ENCODE results near the gene GALNT7. TPM values are rescaled to one million over a fixed set of nuclear protein-coding genes. Genes with fewer than 3 reads are reported as not detected.
A peak's percentile ranks its signal among the peaks of the same experiment; 100 is the strongest.

The GALNT7 gene
- polyA plus RNA-seq, 1 of the 3 experiments (the other 2 are of a cell fraction), result 14.8 TPM

DNA sequence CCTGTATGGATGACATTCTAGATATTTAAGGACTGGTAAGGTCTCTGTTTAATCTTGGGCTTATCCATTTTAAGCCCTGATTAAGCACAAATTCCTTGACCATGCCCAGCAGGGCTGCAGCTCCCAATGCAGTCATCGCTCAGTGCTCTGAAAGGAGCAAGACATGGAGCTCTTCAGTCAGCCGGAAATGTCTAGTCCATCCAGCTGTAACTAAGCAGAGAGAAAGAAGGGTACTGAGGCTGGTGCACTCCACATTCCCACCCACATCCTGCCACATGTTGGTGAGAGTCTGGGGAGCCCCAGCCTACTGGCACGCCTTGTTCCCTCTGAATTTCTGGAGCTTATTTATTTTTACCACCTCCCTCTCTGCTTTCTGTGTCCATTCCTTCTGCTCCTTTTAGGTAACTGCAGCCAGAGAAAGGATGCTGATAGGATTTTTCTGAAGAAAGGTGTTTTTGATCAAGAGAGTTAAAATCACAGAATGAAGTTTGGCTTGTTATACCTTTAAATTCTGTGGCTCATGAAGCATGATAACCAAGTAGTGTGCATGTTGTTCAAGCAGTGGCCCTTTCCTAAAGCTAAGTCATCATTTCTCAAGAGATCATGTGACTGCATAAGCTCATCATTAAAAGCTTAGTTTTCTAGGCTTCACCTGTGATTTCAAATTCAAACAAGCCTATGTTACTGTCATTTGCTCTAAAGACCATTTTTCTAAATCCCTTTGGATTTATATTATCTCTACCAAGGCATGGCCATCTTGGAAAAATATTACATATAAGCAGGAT is 74.0 kb downstream of the GALNT7 start:
- POLR2A ChIA-PET, result no interaction called here
- DNase-seq, result no peak
- H3K27me3 ChIP-seq (ENCODE audit: insufficient read depth), result no peaks in the 10 kb centered on the region
- H3K4me2 ChIP-seq, result no peak overlapping the region
- TF ChIP-seq, protein P1, sequence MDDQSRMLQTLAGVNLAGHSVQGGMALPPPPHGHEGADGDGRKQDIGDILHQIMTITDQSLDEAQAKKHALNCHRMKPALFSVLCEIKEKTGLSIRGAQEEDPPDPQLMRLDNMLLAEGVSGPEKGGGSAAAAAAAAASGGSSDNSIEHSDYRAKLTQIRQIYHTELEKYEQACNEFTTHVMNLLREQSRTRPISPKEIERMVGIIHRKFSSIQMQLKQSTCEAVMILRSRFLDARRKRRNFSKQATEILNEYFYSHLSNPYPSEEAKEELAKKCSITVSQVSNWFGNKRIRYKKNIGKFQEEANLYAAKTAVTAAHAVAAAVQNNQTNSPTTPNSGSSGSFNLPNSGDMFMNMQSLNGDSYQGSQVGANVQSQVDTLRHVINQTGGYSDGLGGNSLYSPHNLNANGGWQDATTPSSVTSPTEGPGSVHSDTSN (IDR thresholded peaks at IDR 0.05), result no peak
- no peak for TF ChIP-seq MEF2A (IDR thresholded peaks at IDR 0.05; ENCODE audit: borderline replicate concordance, low read depth)
- TF ChIP-seq FOSL2 (IDR thresholded peaks at IDR 0.05; ENCODE audit: borderline replicate concordance, low read depth), result no peak
- TF ChIP-seq, protein P2, sequence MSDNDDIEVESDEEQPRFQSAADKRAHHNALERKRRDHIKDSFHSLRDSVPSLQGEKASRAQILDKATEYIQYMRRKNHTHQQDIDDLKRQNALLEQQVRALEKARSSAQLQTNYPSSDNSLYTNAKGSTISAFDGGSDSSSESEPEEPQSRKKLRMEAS (IDR thresholded peaks at IDR 0.05; ENCODE audit: low read depth), result no peak
- TF ChIP-seq, protein P3, sequence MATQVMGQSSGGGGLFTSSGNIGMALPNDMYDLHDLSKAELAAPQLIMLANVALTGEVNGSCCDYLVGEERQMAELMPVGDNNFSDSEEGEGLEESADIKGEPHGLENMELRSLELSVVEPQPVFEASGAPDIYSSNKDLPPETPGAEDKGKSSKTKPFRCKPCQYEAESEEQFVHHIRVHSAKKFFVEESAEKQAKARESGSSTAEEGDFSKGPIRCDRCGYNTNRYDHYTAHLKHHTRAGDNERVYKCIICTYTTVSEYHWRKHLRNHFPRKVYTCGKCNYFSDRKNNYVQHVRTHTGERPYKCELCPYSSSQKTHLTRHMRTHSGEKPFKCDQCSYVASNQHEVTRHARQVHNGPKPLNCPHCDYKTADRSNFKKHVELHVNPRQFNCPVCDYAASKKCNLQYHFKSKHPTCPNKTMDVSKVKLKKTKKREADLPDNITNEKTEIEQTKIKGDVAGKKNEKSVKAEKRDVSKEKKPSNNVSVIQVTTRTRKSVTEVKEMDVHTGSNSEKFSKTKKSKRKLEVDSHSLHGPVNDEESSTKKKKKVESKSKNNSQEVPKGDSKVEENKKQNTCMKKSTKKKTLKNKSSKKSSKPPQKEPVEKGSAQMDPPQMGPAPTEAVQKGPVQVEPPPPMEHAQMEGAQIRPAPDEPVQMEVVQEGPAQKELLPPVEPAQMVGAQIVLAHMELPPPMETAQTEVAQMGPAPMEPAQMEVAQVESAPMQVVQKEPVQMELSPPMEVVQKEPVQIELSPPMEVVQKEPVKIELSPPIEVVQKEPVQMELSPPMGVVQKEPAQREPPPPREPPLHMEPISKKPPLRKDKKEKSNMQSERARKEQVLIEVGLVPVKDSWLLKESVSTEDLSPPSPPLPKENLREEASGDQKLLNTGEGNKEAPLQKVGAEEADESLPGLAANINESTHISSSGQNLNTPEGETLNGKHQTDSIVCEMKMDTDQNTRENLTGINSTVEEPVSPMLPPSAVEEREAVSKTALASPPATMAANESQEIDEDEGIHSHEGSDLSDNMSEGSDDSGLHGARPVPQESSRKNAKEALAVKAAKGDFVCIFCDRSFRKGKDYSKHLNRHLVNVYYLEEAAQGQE (IDR thresholded peaks at IDR 0.05; ENCODE audit: low read depth, low read length), result no peak
- H4K20me1 ChIP-seq (ENCODE audit: insufficient read depth), result no peaks in the 10 kb centered on the region
- CTCF ChIA-PET, result interaction anchor here (2.2 kb wide), 1 partner anchor 15 kb away, joined by 7 read pairs; no protein-coding TSS in a partner anchor
- no peaks in the 10 kb centered on the region for H3K9me2 ChIP-seq
- no peak overlapping the region for H2AFZ ChIP-seq (ENCODE audit: low read depth)
- H3K9me3 ChIP-seq, result no peaks in the 10 kb centered on the region
- peaks cover 7% of the 10 kb centered on the region for H3F3A ChIP-seq (replicated peaks; ENCODE audit: insufficient read depth)
- H3K4me1 ChIP-seq (ENCODE audit: control insufficient read depth in 1 of 2, insufficient read depth in 2 of 2, low read depth in 1 of 2, low read length in 1 of 2), result peaks cover 0 to 20% of the 10 kb centered on the region in 2 experiments; a peak in 2 of 4 replicates
- peak overlapping the region in 1 of 2 experiments; percentile 42; a peak in 2 of 4 replicates for H3K27ac ChIP-seq (ENCODE audit: low read depth in 2 of 2, low read length in 1 of 2)
- no peaks in the 10 kb centered on the region for H3K36me3 ChIP-seq (replicated peaks in 1 of 2; ENCODE audit: control insufficient read depth in 1 of 2, insufficient read depth in 2 of 2, low read length in 1 of 2)
- WGBS (ENCODE audit: low lambda C conversion rate), result 98% methylated on average over 3 of the region's 3 CpGs
- H3K4me3 ChIP-seq (ENCODE audit: low read depth in 2 of 2, low read length in 1 of 2), result no peak overlapping the region
- H3K79me2 ChIP-seq (ENCODE audit: insufficient read depth), result peaks cover 7% of the 10 kb centered on the region
- no peak overlapping the region for H3K9ac ChIP-seq

DNA sequence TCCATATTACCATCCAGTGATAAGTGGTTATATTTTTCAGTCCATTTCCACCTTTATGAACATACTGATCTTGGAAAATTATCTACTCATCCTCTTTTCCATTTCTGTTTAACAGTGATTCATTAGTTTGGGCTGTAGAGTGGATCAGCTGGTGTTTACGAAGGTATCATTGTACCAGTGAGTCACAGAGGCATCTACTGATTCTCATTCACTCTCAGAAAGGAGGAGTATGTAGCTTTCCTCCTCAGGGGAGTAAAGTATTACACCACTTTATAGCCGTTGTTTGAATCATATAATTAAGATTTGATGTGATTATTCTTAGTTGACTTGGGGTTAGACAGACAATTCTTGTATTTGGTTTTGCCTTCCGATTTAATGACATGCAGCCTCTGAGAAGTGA is 74.7 kb downstream of the GALNT7 start:
- CTCF ChIA-PET, result interaction anchor here (2.2 kb wide), 1 partner anchor 14 kb away, joined by 7 read pairs; no protein-coding TSS in a partner anchor
- no peak for DNase-seq

More for the DNA sequence above, 74.7 kb downstream of the GALNT7 start:
- Histone ChIP-seq H3F3A (replicated peaks; ENCODE audit: insufficient read depth) (peaks cover 7% of the 10 kb centered on the region), H2AFZ (ENCODE audit: low read depth) (no peak overlapping the region), H3K9me3 (no peaks in the 10 kb centered on the region), H3K36me3 (replicated peaks in 1 of 2; ENCODE audit: control insufficient read depth in 1 of 2, insufficient read depth in 2 of 2, low read length in 1 of 2) (no peaks in the 10 kb centered on the region), H3K27ac (ENCODE audit: low read depth in 2 of 2, low read length in 1 of 2) (peak overlapping the region in 1 of 2 experiments; percentile 42; a peak in 2 of 4 replicates), H3K4me2 (no peak overlapping the region), H3K79me2 (ENCODE audit: insufficient read depth) (peaks cover 7% of the 10 kb centered on the region), H4K20me1 (ENCODE audit: insufficient read depth) (no peaks in the 10 kb centered on the region), H3K27me3 (ENCODE audit: insufficient read depth) (no peaks in the 10 kb centered on the region), H3K9me2 (no peaks in the 10 kb centered on the region), H3K4me3 (ENCODE audit: low read depth in 2 of 2, low read length in 1 of 2) (no peak overlapping the region), H3K9ac (no peak overlapping the region), H3K4me1 (ENCODE audit: control insufficient read depth in 1 of 2, insufficient read depth in 2 of 2, low read depth in 1 of 2, low read length in 1 of 2) (peaks cover 0 to 15% of the 10 kb centered on the region in 2 experiments; a peak in 2 of 4 replicates)
- 60% methylated on average over 3 of the region's 3 CpGs for WGBS (ENCODE audit: low lambda C conversion rate)
- TF ChIP-seq, protein P1 (IDR thresholded peaks at IDR 0.05), result peak; percentile 50
- TF ChIP-seq NRF1 (IDR thresholded peaks at IDR 0.05; ENCODE audit: low read depth, low read length) (no peak), GATA2 (CRISPR knock-in tag; IDR thresholded peaks at IDR 0.05) (no peak), FOSL2 (IDR thresholded peaks at IDR 0.05; ENCODE audit: borderline replicate concordance, low read depth) (peak; percentile 87), JUND (IDR thresholded peaks at IDR 0.05) (peak; percentile 74), TCF12 (IDR thresholded peaks at IDR 0.05) (no peak; the same call in 1 of the 2 replicates)
- TF ChIP-seq, protein P3 (IDR thresholded peaks at IDR 0.05; ENCODE audit: low read depth, low read length), result no peak
- POLR2A ChIA-PET, result no interaction called here
